WTC11 (cell line): ENCODE results near the gene PDE1C. TPM values are rescaled to one million over a fixed set of nuclear protein-coding genes. Genes with fewer than 3 reads are reported as not detected.

Experiments
- ATAC-seq: fragments of 200-7000 bp; cut with Tn5 transposase; 2 replicates; pipeline ENCODE4 v1.10.0; 2021; ENCODE audit warnings: mild to moderate bottlenecking, moderate library complexity
- CTCF ChIA-PET: fragments of 300-600 bp; sonication (Branson Sonifier 250); formaldehyde crosslinking; loops from one replicate; lab custom pipeline; 2021; ENCODE audit warnings: antibody characterized with exemption; lab: Charles Lee
- POLR2A ChIA-PET: fragments of 350-600 bp; sonication (Branson Sonifier 250); formaldehyde crosslinking; loops from one replicate; lab custom pipeline; 2021; ENCODE audit warnings: antibody characterized with exemption; lab: Charles Lee
- DNase-seq: peaks from one replicate; pipeline ENCODE4 v3.0.0; 2021; ENCODE audit warnings: low spot score
- H3K27ac Mint-ChIP-seq: 2 replicates; pipeline ENCODE4 v1.8.0; 2021; ENCODE audit warnings: mixed read lengths
- H3K27me3 Mint-ChIP-seq: 2 replicates; pipeline ENCODE4 v1.8.0; 2021; ENCODE audit warnings: low read depth, mild to moderate bottlenecking, moderate library complexity, mixed read lengths
- H3K36me3 Mint-ChIP-seq: 2 replicates; pipeline ENCODE4 v1.8.0; 2021; ENCODE audit warnings: mixed read lengths
- H3K4me1 Mint-ChIP-seq: 2 replicates; pipeline ENCODE4 v1.8.0; 2022; ENCODE audit warnings: mixed read lengths
- H3K4me3 Mint-ChIP-seq: 2 replicates; pipeline ENCODE4 v1.8.0; 2021; ENCODE audit warnings: mild to moderate bottlenecking, moderate library complexity, mixed read lengths
- H3K9me3 Mint-ChIP-seq: 2 replicates; pipeline ENCODE4 v1.8.0; 2021; ENCODE audit warnings: mixed read lengths
- ATF1 ChIP-seq: sonication (generic); formaldehyde crosslinking; IDR thresholded peaks from 2 replicates; pipeline ENCODE4 v1.8.1; 2023; ENCODE audit warnings: mild to moderate bottlenecking, moderate library complexity, missing genetic modification reagents
- CREB1 ChIP-seq: sonication (generic); formaldehyde crosslinking; IDR thresholded peaks from 2 replicates; pipeline ENCODE4 v1.8.0; 2023; ENCODE audit warnings: mild to moderate bottlenecking, missing genetic modification reagents
- ELF4 ChIP-seq: sonication (generic); formaldehyde crosslinking; IDR thresholded peaks from 2 replicates; pipeline ENCODE4 v1.8.1; 2022; ENCODE audit warnings: low read depth, mild to moderate bottlenecking, moderate library complexity, missing genetic modification reagents
- ETV6 ChIP-seq: sonication (generic); formaldehyde crosslinking; IDR thresholded peaks from 2 replicates; pipeline ENCODE4 v1.8.1; 2022; ENCODE audit warnings: mild to moderate bottlenecking, missing genetic modification reagents
- FOXJ3 ChIP-seq: sonication (generic); formaldehyde crosslinking; IDR thresholded peaks from 2 replicates; pipeline ENCODE4 v1.9.0; 2021; ENCODE audit warnings: missing genetic modification reagents, mild to moderate bottlenecking, borderline replicate concordance
- GABPB1 ChIP-seq: sonication (generic); formaldehyde crosslinking; IDR thresholded peaks from 2 replicates; pipeline ENCODE4 v1.8.1; 2023; ENCODE audit warnings: mild to moderate bottlenecking, missing genetic modification reagents
- GTF2I ChIP-seq: fragments of 250-450 bp; sonication (Bioruptor Pico); conservative IDR thresholded peaks from 2 replicates; pipeline ENCODE4 v1.4.0; 2021; ENCODE audit warnings: mild to moderate bottlenecking
- HMGA2 ChIP-seq: fragments of 250-450 bp; sonication (Bioruptor Pico); IDR thresholded peaks from 2 replicates; pipeline ENCODE4 v1.4.0; 2021; ENCODE audit warnings: mild to moderate bottlenecking, moderate library complexity
- IRF2 ChIP-seq: sonication (generic); formaldehyde crosslinking; IDR thresholded peaks from 2 replicates; pipeline ENCODE4 v1.8.0; 2022; ENCODE audit warnings: low read depth, missing genetic modification reagents, borderline replicate concordance
- OVOL2 ChIP-seq: fragments of 250-450 bp; sonication (Bioruptor Pico); IDR thresholded peaks from 2 replicates; pipeline ENCODE4 v1.9.0; 2021; ENCODE audit warnings: mild to moderate bottlenecking, borderline replicate concordance
- RORB ChIP-seq: fragments of 250-450 bp; sonication (Bioruptor Pico); IDR thresholded peaks from 2 replicates; pipeline ENCODE4 v1.9.0; 2021; ENCODE audit warnings: mild to moderate bottlenecking
- SP1 ChIP-seq: sonication (generic); formaldehyde crosslinking; conservative IDR thresholded peaks from 2 replicates; pipeline ENCODE4 v1.8.1; 2022; ENCODE audit warnings: missing genetic modification reagents
- TCF7 ChIP-seq: sonication (generic); formaldehyde crosslinking; IDR thresholded peaks from 2 replicates; pipeline ENCODE4 v1.8.0; 2022; ENCODE audit warnings: mild to moderate bottlenecking, low read depth, missing genetic modification reagents, moderate library complexity
- TEAD1 ChIP-seq: sonication (generic); formaldehyde crosslinking; IDR thresholded peaks from 2 replicates; pipeline ENCODE4 v1.8.0; 2022; ENCODE audit warnings: mild to moderate bottlenecking, missing genetic modification reagents
- TEAD4 ChIP-seq: sonication (generic); formaldehyde crosslinking; IDR thresholded peaks from 2 replicates; pipeline ENCODE4 v1.8.0; 2022; ENCODE audit warnings: mild to moderate bottlenecking, missing genetic modification reagents
- TP53 ChIP-seq: sonication (generic); formaldehyde crosslinking; IDR thresholded peaks from 2 replicates; pipeline ENCODE4 v1.8.1; 2023; ENCODE audit warnings: mild to moderate bottlenecking, missing genetic modification reagents
- ZBTB21 ChIP-seq: sonication (generic); formaldehyde crosslinking; IDR thresholded peaks from 2 replicates; pipeline ENCODE4 v1.8.1; 2023; ENCODE audit warnings: mild to moderate bottlenecking, missing genetic modification reagents, borderline replicate concordance
- ZNF121 ChIP-seq: sonication (generic); formaldehyde crosslinking; IDR thresholded peaks from 2 replicates; pipeline ENCODE4 v1.8.0; 2023; ENCODE audit warnings: missing genetic modification reagents
- total RNA-seq: library from RNA; stranded (reverse); gene quantifications from 3 replicates; pipeline ENCODE4 v1.2.3, GENCODE V29; 2021
- TF ChIP-seq, protein P1 (sequence below): sonication (generic); formaldehyde crosslinking; IDR thresholded peaks from 2 replicates; pipeline ENCODE4 v1.8.0; 2022; ENCODE audit warnings: mild to moderate bottlenecking, missing genetic modification reagents
- TF ChIP-seq, protein P2 (sequence below): fragments of 250-450 bp; sonication (Bioruptor Pico); IDR thresholded peaks from 2 replicates; pipeline ENCODE4 v2.1.2; 2022; ENCODE audit warnings: mild to moderate bottlenecking, moderate library complexity
- TF ChIP-seq, protein P3 (sequence below): sonication (generic); formaldehyde crosslinking; IDR thresholded peaks from 2 replicates; pipeline ENCODE4 v1.8.1; 2023; ENCODE audit warnings: mild to moderate bottlenecking, missing genetic modification reagents, moderate library complexity
- TF ChIP-seq, protein P4 (sequence below): sonication (generic); formaldehyde crosslinking; IDR thresholded peaks from 2 replicates; pipeline ENCODE4 v1.8.0; 2023; ENCODE audit warnings: mild to moderate bottlenecking, missing genetic modification reagents

Gene PDE1C
- total RNA-seq, 1 experiment from 2014 or later, result 0.55 TPM

DNA sequence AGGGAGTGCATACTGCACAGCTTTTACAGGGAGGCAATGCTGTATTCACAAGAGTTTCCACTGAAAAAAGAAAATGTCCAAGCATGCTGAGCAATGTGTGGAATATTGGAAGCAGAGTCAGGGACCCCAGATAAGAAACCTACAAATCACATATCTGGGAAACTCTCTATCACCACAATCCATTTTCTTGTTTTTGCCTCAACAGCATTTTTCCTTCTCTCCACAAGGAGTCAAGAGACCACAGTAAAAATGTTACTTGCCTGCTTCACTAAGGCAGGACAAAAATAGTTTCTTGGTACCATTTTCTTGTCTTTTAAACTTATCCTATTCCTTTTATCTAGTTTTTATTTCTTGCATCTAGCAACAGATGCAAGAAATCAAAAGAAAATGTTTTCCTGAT lies 19.5 kb upstream of the PDE1C start (continued):
- TF ChIP-seq, protein P1, sequence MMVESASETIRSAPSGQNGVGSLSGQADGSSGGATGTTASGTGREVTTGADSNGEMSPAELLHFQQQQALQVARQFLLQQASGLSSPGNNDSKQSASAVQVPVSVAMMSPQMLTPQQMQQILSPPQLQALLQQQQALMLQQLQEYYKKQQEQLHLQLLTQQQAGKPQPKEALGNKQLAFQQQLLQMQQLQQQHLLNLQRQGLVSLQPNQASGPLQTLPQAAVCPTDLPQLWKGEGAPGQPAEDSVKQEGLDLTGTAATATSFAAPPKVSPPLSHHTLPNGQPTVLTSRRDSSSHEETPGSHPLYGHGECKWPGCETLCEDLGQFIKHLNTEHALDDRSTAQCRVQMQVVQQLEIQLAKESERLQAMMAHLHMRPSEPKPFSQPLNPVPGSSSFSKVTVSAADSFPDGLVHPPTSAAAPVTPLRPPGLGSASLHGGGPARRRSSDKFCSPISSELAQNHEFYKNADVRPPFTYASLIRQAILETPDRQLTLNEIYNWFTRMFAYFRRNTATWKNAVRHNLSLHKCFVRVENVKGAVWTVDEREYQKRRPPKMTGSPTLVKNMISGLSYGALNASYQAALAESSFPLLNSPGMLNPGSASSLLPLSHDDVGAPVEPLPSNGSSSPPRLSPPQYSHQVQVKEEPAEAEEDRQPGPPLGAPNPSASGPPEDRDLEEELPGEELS, result no peak
- TF ChIP-seq, protein P2, sequence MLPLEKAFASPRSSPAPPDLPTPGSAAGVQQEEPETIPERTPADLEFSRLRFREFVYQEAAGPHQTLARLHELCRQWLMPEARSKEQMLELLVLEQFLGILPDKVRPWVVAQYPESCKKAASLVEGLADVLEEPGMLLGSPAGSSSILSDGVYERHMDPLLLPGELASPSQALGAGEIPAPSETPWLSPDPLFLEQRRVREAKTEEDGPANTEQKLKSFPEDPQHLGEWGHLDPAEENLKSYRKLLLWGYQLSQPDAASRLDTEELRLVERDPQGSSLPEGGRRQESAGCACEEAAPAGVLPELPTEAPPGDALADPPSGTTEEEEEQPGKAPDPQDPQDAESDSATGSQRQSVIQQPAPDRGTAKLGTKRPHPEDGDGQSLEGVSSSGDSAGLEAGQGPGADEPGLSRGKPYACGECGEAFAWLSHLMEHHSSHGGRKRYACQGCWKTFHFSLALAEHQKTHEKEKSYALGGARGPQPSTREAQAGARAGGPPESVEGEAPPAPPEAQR (CRISPR knock-in tag), result no peak
- no peak for TF ChIP-seq GTF2I (CRISPR knock-in tag)
- no peak for TF ChIP-seq ZBTB21 (CRISPR knock-in tag)
- no peak for TF ChIP-seq ATF1 (CRISPR knock-in tag)
- no peak for TF ChIP-seq CREB1 (CRISPR knock-in tag)
- no peak for TF ChIP-seq RORB
- no peak for TF ChIP-seq FOXJ3 (CRISPR knock-in tag)
- TF ChIP-seq SP1, result no peak
- no peak for TF ChIP-seq IRF2 (CRISPR knock-in tag)
- TF ChIP-seq, all 79 proteins: peak for 0

DNA sequence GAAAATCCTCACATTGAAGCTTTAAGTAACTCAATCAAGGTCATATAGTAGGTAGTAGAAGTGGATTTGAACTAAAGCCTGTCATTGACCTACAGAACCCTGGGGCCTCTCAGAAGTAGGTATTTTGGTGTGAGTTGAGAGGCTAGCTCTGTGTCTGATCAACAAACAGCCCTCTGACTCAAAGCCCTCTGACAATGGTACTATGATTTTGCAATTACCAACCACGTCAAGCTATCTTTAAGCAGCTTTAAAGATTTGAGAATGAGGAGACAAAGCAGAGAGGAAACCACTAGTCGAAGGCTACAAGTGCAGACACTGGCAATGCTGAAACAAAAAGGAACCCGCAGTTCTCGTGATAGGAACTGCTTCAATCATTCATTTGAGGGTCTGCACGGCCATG lies 19.0 kb upstream of the PDE1C start:
- Mint-ChIP-seq H3K36me3 (no peaks in the 10 kb centered on the region), H3K4me1 (no peaks in the 10 kb centered on the region), H3K27me3 (peaks cover 3% of the 10 kb centered on the region), H3K9me3 (peaks cover 4% of the 10 kb centered on the region), H3K27ac (no peak overlapping the region), H3K4me3 (no peak overlapping the region)
- CTCF ChIA-PET, result no interaction called here
- POLR2A ChIA-PET, result no interaction called here
- DNase-seq, result no peak
- no peak for ATAC-seq
- TF ChIP-seq TCF7 (no peak), ETV6 (CRISPR knock-in tag) (no peak)
- TF ChIP-seq, protein P3, sequence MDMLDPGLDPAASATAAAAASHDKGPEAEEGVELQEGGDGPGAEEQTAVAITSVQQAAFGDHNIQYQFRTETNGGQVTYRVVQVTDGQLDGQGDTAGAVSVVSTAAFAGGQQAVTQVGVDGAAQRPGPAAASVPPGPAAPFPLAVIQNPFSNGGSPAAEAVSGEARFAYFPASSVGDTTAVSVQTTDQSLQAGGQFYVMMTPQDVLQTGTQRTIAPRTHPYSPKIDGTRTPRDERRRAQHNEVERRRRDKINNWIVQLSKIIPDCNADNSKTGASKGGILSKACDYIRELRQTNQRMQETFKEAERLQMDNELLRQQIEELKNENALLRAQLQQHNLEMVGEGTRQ (CRISPR knock-in tag), result no peak

DNA sequence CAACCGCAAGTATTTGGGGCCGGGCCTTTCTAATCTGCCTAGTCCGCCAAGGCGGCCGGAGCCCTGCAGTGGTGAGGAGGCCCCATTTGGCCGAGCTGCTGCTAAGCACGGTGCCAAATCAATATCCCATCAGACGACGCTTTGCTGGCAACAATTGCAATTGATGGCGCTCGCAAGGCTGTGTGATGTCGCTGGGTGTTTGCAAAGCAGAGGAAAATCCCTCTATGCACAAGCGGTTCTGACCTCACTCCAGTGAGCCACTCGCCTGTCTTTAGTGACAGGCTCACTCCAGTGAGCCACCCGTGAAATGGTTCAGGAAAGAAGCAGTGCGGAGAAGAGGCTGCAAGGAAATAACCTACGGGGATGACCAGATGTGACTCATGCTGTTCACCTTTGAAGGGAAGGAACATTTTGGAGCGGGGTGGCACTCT lies 18.3 kb upstream of the PDE1C start:
- H3K4me3 Mint-ChIP-seq, result no peak overlapping the region
- TF ChIP-seq, protein P4, sequence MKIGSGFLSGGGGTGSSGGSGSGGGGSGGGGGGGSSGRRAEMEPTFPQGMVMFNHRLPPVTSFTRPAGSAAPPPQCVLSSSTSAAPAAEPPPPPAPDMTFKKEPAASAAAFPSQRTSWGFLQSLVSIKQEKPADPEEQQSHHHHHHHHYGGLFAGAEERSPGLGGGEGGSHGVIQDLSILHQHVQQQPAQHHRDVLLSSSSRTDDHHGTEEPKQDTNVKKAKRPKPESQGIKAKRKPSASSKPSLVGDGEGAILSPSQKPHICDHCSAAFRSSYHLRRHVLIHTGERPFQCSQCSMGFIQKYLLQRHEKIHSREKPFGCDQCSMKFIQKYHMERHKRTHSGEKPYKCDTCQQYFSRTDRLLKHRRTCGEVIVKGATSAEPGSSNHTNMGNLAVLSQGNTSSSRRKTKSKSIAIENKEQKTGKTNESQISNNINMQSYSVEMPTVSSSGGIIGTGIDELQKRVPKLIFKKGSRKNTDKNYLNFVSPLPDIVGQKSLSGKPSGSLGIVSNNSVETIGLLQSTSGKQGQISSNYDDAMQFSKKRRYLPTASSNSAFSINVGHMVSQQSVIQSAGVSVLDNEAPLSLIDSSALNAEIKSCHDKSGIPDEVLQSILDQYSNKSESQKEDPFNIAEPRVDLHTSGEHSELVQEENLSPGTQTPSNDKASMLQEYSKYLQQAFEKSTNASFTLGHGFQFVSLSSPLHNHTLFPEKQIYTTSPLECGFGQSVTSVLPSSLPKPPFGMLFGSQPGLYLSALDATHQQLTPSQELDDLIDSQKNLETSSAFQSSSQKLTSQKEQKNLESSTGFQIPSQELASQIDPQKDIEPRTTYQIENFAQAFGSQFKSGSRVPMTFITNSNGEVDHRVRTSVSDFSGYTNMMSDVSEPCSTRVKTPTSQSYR (CRISPR knock-in tag), result no peak
- TF ChIP-seq HMGA2 (no peak), OVOL2 (CRISPR knock-in tag) (no peak)
- TF ChIP-seq, all 79 proteins: peak for 0
- DNase-seq (no peak), ATAC-seq (no peak)
- CTCF ChIA-PET, result no interaction called here
- peaks cover 3% of the 10 kb centered on the region for H3K27me3 Mint-ChIP-seq
- POLR2A ChIA-PET, result no interaction called here
- H3K4me1 Mint-ChIP-seq, result no peaks in the 10 kb centered on the region
- H3K27ac Mint-ChIP-seq, result no peak overlapping the region
- H3K9me3 Mint-ChIP-seq, result peaks cover 4% of the 10 kb centered on the region
- H3K36me3 Mint-ChIP-seq, result no peaks in the 10 kb centered on the region

DNA sequence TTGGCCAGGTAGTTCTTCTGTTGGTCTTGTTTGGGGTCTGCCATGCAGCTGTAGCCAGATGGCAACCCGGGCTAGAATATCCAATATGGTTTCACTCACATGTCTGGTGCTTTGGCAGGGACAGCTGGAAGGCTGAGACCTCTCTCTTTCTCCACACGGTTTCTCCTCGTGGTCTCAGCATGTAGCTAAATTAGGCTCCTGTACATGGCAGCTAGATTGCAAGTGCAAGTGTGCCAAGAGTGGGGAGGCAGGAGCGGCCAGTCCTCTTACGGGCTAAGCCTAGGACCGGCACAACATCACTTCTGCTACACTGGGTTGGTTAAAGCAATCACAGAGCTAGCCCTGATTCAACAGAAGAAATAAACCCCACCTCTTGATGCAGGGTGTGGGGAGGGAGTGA lies 9.3 kb upstream of the PDE1C start:
- Mint-ChIP-seq H3K4me3 (no peak overlapping the region), H3K27ac (no peak overlapping the region), H3K9me3 (peaks cover 28% of the 10 kb centered on the region), H3K27me3 (peaks cover 21% of the 10 kb centered on the region), H3K36me3 (peaks cover 21% of the 10 kb centered on the region), H3K4me1 (no peaks in the 10 kb centered on the region)
- CTCF ChIA-PET, result no interaction called here
- no peak for DNase-seq
- TF ChIP-seq TEAD1 (CRISPR knock-in tag), result no peak
- no peak for TF ChIP-seq ELF4 (CRISPR knock-in tag)
- TF ChIP-seq TP53, result no peak
- TF ChIP-seq GABPB1, result no peak
- no peak for TF ChIP-seq TEAD4
- no peak for TF ChIP-seq ZNF121 (CRISPR knock-in tag)
- no peak for TF ChIP-seq ZBTB21 (CRISPR knock-in tag)
- no peak for ATAC-seq
- POLR2A ChIA-PET, result no interaction called here
